Panc1 (cell line): ENCODE data around the gene ESAM.

Experiments used
- CTCF ChIP-seq: fragments of 450-650 bp; IDR thresholded peaks from 2 replicates; pipeline ENCODE4 v1.5.1; 2017; ENCODE audit warnings: mild to moderate bottlenecking
- REST ChIP-seq, 2 experiments: IDR thresholded peaks; 2 replicates each; pipeline ENCODE4 v1.6.1; 2011 to 2012; ENCODE audit warnings: low read depth in 2 of 2, control low read depth in 1 of 2, low read length in 1 of 2, mild to moderate bottlenecking in 1 of 2, moderate library complexity in 1 of 2; ENCODE audit not compliant: insufficient read depth in 1 of 2

- no peak for TF ChIP-seq CTCF
- no peak for TF ChIP-seq REST (IDR thresholded peaks at IDR 0.05; ENCODE audit: insufficient read depth in 1 of 2, low read depth in 2 of 2, low read length in 1 of 2)
Observed at GRCh38 chr11:124776865-124777645, 15.0 kb upstream of the ESAM start.
